GM10266 (cell line): ENCODE results near the gene PDE2A.

Source experiments
- DNase-seq: peaks from one replicate; pipeline ENCODE4 v3.0.0; 2012; ENCODE audit errors: extremely low spot score
- TF ChIP-seq, protein P1 (sequence below): IDR thresholded peaks from 2 replicates; pipeline ENCODE4 v1.5.1; 2012; ENCODE audit warnings: mild to moderate bottlenecking, low read depth; ENCODE audit not compliant: control insufficient read depth, insufficient read depth; ENCODE audit errors: missing control alignments

PDE2A gene

DNA sequence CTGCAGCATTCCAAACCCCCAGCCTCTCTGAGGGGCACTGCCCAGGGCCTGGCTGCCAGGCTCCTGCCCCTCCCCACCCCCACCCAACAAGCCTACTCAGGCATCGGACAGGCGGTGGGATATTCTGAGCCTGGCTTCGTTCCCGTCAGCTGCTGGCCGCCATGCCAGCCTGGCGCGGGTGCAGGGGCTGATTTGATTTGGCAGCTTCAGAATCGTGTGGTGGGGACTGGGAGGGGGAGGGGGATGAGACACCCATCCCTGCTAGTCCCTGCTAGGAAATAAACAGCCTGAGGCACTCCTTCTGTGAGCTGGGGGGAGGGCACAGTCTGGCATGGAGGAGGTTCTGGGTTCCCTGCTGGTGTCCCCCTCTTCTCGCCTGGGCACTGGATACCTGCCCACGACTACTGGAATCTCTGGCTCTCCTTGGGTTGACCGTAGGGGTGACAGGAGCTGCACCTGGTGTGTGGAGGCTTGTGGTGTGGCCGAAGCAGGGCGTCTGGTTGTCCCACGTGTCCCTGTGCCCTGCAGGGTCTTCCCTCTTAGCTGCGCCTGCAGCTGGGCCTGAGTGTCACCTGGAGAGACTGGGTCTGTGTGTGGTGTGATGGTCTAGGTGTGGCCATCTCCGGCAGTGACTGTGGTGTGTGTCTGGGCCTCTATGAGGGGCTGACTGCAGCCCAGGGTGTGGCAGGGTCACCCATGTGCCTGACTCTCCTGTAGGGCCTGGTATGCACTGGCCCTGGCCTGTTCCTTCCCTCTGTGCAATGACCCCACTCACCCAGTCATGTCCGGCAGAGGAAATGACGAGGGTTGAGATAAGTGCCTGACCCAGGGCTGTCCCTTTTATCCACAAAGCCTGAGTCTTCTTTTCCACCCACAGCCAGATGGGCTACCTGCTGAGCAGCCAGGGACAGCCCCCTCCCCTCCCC is 42.2 kb downstream of the PDE2A start:
- TF ChIP-seq, protein P1, sequence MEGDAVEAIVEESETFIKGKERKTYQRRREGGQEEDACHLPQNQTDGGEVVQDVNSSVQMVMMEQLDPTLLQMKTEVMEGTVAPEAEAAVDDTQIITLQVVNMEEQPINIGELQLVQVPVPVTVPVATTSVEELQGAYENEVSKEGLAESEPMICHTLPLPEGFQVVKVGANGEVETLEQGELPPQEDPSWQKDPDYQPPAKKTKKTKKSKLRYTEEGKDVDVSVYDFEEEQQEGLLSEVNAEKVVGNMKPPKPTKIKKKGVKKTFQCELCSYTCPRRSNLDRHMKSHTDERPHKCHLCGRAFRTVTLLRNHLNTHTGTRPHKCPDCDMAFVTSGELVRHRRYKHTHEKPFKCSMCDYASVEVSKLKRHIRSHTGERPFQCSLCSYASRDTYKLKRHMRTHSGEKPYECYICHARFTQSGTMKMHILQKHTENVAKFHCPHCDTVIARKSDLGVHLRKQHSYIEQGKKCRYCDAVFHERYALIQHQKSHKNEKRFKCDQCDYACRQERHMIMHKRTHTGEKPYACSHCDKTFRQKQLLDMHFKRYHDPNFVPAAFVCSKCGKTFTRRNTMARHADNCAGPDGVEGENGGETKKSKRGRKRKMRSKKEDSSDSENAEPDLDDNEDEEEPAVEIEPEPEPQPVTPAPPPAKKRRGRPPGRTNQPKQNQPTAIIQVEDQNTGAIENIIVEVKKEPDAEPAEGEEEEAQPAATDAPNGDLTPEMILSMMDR: no peak
- DNase-seq: no peak

DNA sequence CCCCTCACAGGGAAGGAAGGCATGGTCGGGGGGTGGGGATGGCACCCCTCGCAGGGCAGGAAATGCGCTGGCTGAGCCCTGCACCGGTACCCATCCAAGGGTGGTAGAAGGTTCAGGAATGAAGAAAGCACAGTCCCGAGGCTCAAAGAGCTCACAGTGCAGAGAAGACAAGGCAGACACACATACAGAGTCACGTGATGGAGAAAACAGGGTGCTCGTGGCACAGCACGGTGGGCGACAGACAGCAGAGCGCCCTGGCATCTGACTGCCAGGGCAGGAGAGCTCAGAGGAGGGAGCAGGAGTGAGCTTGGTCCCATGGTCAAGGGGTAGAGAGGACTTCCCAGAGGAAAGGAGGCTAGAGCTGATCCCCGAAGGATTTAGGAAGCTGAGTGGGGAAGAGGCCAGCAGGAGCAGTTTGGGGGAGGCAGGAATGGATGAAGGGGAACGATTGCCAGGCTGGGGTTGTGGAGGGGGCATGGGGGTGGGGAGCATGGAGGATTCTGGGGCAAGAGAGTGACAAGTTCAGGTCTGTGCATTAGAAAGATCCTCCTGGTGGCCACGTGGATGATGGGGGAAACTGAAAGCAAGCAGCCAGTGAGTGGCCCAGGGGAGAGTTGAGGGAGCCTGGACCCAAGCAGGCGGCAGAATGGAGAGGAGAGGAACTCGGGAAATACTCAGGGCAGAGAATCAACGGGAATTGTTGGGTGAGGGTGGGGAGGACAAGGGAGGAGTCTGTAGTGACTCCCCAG is 43.9 kb downstream of the PDE2A start:
- DNase-seq: no peak
- TF ChIP-seq, protein P1: no peak

DNA sequence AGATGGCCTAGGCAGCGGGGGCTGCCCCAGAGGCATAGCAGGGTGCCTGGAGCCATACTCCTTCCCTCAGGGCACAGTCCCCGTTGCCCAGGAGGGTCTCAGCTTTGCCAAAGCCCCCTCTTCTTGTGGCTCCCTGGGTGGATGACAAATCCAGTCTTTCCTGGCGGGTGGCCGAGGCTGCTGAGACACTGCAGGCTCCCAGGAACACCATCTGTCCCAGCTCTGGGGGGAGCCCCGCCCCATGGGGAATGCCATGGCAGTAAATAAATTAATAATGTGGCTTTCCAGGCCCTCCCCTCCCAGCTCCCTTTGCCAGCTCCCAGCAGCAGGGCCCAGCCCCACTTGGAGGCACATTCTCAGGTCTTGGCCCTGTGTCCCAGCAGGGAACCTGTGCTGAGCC is 45.0 kb downstream of the PDE2A start:
- TF ChIP-seq, protein P1: no peak
- DNase-seq: no peak

DNA sequence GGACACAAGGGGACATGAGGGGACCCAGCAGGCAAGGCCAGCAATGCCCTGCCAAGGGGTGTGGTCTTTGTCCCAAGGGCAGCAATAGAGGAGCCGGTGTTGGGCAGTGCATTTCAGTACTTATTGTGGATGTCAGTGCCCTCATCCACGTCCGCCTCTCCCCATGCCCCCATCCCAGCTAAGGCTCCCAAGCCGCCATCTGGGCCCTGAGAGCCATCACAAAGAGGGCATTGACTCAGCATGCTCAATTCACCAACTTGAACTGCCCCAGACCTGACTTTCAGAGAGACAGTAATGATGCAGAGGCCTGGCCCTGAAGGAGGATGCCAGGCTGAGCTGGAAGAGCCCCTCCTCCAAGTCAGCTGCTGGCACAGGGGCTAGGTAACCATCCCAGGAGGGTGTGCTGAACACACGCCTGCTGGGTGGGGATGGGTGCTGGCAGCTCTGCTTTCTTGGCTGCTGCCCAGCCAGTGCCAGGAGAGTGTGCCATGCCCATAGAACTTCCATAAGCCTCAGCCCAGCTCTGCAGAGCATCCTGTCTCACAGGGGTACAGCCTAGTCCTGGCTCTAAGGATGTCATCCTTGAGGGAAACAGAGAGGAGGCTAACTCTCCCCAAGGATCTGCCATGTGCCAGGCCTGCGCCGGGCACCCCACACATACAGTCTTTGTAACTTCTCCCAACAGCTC is 46.5 kb downstream of the PDE2A start:
- TF ChIP-seq, protein P1: no peak

DNA sequence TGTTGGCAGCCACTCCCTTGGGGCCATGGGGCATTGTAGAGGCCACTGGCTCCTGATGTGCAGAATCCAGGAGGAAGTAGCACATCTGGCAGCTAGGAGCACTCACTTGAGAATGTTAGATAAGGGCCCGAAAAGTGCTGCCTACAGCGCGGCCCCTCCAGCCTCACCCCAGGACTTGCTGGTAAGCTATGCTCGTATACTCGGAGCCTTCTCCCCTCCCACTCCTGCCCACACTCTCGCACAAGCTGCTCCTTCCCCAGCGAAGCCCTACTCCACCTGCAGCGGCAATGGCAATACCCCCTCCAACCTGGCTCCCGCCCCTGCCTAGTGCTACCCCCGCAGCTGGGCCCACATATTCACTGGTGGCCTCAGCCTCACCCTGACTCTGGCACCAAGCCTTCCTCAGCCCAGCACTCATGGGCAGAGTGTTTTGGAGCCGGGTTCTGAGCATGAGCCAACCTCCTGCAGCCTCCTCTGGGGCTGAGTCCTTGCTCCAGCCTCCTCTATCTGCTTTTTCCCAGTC is 47.7 kb downstream of the PDE2A start:
- no peak for DNase-seq
- TF ChIP-seq, protein P1: no peak

More for the DNA sequence above, 46.5 kb downstream of the PDE2A start:
- no peak for DNase-seq

DNA sequence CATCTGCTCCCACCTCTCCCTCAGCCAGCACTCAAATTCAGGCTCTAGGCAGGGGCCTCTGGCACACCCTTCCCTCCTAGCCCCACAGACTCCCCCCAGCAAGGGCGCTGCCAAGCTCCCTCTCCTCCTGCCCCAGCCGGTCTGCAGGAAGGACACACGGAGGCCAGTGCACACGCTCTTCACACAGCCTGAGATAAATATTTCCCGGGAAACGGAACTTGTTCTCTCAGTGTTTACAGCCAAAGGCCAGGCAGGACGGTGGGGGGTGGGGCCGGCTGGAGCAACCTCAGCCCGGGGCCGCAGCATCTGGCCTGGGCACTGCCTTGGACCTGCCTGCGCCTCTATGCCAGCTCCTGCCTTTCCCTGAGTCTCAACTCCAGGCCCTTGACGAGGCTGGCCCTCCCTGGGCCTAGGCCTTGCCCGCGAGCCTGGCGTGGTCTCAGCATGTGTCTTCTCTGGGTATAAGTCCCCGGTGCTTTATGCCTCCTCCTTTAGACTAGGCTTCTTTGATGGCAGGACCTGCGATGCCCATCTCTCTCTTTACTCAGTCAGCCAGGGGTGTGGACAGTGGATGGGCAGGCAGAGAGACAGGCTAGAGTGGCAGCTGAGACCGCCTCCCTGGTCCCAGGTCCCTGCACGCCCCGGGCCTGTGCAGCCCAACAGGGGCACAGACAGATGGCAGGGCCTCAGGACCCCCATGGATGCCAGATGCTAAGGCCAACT is 48.4 kb downstream of the PDE2A start:
- DNase-seq: no peak
- TF ChIP-seq, protein P1: no peak
